Measurements from ENCODE around the gene GNAT3. TPM values are rescaled to one million over a fixed set of nuclear protein-coding genes. Genes with fewer than 3 reads are reported as not detected.

GNAT3 gene
- total and polyA plus RNA-seq, 2 of the 8 experiments (the other 6 are each of a cell fraction or from before 2014, with no cell fraction given) = not detected

- no peak for TF ChIP-seq CHD7 (IDR thresholded peaks at IDR 0.05; ENCODE audit: insufficient replicate concordance, low read length)
- no peak for TF ChIP-seq BCL11A (IDR thresholded peaks at IDR 0.05; ENCODE audit: low read depth in 2 of 2, low read length in 2 of 2)
- TF ChIP-seq CREB1 (IDR thresholded peaks at IDR 0.05) = no peak
- TF ChIP-seq RFX5 (IDR thresholded peaks at IDR 0.05; ENCODE audit: borderline replicate concordance, low read depth, low read length) = no peak
- TF ChIP-seq SRF (IDR thresholded peaks at IDR 0.05; ENCODE audit: low read depth, low read length) = no peak
- TF ChIP-seq ASH2L (IDR thresholded peaks at IDR 0.05; ENCODE audit: low read length) = no peak
- no peak for TF ChIP-seq POU5F1 (IDR thresholded peaks at IDR 0.05; ENCODE audit: low read depth, low read length)
- TF ChIP-seq EGR1 (IDR thresholded peaks at IDR 0.05; ENCODE audit: borderline replicate concordance, low read depth, low read length) = no peak
- TF ChIP-seq FOSL1 (IDR thresholded peaks at IDR 0.05; ENCODE audit: insufficient read depth, low read depth, low read length) = no peak
- no peak for TF ChIP-seq EP300 (IDR thresholded peaks at IDR 0.05; ENCODE audit: borderline replicate concordance in 1 of 2, low read depth in 2 of 2, low read length in 2 of 2)
- no peak for TF ChIP-seq CTBP2 (IDR thresholded peaks at IDR 0.05; ENCODE audit: borderline replicate concordance, insufficient read depth, insufficient read length, low read length)
- no peak for TF ChIP-seq PHF8 (conservative IDR thresholded peaks at IDR 0.05; ENCODE audit: low read depth, low read length)
These were observed 68.5 kb downstream of the GNAT3 start (continued) for GRCh38 chr7:80443325-80443724.

Measured in H1 (cell line).